Measurements from ENCODE around the gene PPME1.
"Not testable (repeated sequence)": the region's sequence is repeated elsewhere in the genome, so short reads cannot be mapped to it uniquely, and the experiment has no call there.

The PPME1 gene

DNA sequence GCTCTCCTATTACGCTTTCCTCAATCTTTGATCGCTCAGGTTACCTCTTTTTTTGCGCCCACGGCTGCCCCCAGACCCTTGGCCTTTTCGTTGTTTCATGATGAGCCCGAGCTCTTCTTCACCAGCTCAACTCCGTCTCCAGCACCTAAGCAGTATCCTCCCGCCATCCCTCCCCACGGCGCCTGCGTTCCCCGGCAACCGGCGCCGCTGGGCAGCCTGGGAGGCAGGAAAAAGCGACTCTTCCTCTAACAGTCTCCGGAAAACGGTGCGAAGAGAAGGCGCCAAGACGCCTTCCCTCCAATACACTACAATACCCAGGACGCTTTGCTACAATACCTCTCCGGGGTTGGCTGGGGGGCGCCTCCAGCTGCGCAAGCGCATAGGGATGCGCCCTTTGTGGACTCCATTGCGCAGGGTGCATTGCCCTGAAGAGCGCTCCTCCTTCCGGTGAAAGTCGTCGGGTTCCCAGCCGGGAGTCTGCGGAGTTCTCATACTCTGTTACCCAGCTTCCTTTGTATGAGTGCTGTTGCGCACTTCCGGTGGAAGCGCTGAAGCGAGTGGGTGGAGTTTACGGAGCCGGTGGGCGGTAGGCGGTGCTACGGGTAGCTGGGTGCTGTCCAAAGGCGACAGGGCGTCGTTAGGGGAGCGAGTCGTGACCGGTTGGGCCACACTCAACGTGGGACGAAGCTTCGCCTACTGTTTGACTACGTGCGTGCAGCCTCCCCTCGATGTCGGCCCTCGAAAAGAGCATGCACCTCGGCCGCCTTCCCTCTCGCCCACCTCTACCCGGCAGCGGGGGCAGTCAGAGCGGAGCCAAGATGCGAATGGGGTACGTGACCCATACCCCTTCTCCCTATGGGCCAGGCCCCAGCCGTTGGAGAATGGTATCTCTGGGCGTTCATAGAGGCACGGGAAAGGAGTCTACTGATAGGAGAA is at the start of gene PPME1, which contains the start of gene C2CD3:
Gene PPME1 (plus strand): TSS at position 596 of the 936 bp plus-strand sequence. CDS start 133 bp downstream, at position 729.
Gene C2CD3 (minus strand): TSS at position 309 of the 936 bp plus-strand sequence. CDS start 210 bp downstream, at position 99.
- peak; percentile 96 for DNase-seq

DNA sequence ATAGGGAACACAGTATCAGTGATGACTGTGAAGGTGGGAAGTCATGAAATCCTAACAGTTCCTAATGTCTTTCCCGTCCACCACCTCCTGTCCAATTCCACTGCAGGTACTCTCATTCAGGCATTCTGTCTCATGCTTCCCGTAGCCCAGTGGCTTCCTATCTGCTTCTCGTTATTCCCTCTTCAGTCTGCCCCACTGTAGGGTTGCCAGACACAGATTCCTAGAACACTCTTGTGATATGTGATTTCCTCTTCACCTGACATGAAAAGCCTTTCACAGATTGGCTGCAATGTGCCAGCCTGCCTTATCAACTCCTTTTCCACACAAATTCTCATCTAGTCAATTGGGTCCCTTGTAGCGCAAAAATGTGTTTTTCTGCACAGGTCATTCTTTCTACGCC is 49.3 kb upstream of the PPME1 start:
- DNase-seq, result no peak

DNA sequence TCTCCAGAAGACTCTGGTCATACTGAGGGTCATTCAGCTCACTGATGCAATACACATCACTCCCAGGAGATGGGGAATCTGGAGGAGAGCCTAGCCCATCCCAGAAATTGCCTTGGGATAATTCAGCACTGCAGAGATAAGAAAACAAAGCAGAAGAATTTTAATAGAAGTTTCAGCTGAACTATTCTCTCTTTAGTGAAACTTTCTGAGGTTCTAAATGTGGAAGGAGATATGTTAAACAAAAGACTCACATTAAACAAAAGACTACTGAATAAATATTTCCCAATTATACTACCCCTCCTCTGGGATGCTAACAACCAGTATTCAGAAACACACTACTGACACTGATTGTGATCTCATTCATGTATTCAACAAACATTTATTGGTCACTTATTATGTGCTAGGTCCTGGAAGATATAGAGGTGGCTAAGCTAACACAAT is 48.1 kb upstream of the PPME1 start:
- DNase-seq, result no peak

- not testable (repeated sequence) for DNase-seq
These were observed 42.0 kb upstream of the PPME1 start for GRCh38 chr11:74129121-74129520.

GRCh38 chr11:74132833-74133232 is 38.3 kb upstream of the PPME1 start:
- no peak for DNase-seq

GRCh38 chr11:74133436-74133835 is 37.7 kb upstream of the PPME1 start:
- DNase-seq, result no peak

- no peak for DNase-seq
These were observed 36.4 kb upstream of the PPME1 start for GRCh38 chr11:74134661-74135060.

DNA sequence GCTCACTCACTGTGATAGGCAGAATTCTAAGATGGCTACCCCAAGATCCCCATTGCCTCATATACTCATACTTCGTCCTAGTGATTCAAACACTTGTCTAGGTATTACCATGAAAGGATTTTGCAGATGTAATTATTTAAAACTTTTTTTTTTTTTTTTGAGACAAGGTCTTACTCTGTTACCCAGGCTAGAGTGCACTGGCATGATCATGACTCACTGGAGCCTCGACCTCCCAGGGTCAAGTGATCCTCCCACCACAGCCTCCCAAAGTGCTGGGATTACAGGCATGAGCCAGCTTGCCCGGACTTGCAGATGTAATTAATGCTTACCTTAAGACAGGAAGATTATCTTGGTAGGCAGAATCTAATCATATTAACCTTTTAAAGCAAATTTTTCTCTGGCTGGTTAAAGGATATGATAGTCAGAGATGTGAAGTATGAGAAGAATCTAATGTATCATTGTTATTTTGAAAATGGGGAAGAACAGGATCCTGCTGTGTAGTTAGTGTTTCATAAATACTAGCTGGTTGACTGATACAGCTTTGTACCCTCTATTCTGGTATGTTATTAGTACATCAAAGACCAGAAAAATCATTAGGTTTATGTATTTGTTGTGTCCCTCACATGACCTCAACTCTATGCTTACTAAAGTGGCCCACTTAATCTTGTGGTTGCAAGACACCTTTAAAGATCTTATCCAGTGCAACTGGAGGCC is 35.8 kb upstream of the PPME1 start:
- DNase-seq, result no peak

- DNase-seq, result no peak
These were observed 33.1 kb upstream of the PPME1 start for GRCh38 chr11:74138021-74138420.

DNA sequence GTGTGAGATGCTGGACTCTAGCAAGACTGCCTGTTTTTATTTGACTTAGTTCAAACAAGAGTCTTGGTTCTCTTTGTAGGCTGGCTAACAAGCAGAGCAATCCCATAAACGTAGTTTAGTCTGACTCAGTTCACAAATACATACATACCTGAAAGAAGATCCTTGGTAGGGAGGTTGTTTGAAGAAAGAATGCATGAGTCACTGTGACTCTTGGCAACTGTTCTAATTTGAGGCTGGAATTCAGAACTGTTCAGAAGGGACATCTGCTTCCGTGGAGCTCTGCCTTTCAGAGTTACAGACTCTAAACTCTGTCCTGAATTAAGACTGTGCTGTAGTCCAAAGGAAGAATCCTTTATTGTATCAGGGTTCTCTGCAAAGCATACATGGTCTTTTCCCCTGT is 32.5 kb upstream of the PPME1 start:
- DNase-seq, result no peak

DNA sequence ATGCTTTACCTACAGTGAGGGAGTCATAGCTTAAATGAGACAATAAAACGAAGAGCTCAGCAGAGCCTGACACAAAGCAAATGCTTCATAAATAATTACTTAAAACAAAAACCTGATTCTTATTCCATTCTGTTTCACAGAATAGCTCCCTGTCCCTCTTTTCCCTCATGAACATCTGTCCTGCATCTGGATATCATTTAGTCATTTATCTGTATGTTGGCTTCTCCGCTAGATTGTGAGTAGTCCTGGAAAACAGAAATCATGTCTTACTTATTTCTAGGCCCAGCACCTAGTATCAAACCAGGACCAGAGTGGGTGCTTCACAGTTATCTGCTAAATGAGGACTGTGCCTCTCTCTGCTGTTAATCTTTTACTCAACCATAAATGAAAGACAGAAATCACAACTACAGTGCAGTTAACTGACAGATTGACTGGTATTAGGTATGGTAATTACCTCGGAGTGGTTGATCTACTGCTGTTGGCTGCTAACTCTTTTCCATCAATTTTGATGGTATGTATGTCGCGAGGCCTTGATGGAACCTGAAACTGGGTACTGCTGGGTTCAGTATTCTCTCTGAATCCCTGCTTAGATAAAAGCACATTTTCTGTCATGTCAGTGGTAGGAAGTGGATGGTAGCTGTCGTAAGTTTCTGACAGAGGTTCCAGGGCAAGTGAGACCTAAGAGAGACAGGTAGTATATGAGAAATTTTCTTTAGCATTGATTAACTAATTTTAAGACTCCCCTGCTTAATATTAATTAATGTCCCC is 31.8 kb upstream of the PPME1 start:
- no peak for DNase-seq

- not testable (repeated sequence) for DNase-seq
These were observed 31.1 kb upstream of the PPME1 start for GRCh38 chr11:74139919-74140431.

DNA sequence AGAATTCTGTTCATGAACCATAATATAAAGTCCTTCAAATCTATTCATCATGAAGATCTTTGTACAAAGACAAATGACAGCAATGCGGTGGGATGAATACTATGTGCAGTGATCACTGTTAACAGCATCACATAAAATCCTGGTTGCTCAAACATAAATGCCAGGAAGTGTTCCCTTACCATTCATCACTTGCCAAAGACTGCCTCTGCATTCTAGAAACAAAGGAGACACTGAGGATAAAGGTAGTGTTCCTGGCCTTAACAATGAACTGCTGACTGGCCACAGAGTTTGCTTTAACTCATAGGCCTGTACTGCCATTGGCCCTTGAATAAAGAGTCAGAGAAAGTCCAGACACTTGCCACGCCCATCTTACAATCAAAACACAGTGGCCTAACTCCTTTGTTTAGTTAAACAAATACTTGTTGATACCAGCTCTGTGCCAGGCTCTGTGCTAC is 29.8 kb upstream of the PPME1 start:
- no peak for DNase-seq

DNA sequence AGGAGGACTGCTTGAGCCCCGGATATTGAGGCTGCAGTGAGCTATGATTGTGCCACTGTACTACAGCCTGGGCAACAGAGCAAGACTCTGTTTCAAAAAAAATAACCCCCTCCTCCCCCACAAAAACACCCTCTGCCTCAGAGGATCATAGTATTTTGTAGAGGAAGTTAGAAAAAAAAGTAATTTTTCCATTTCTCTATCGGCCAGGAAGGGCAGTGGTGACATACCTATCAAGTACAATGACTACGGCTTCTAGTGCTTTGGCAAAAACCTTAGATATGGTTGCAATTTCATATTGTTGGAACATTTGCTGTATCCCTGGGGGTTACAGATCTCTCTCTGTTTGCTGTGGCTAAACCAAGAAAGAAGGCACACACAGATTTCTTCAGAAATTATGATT is 29.2 kb upstream of the PPME1 start:
- no peak for DNase-seq

DNA sequence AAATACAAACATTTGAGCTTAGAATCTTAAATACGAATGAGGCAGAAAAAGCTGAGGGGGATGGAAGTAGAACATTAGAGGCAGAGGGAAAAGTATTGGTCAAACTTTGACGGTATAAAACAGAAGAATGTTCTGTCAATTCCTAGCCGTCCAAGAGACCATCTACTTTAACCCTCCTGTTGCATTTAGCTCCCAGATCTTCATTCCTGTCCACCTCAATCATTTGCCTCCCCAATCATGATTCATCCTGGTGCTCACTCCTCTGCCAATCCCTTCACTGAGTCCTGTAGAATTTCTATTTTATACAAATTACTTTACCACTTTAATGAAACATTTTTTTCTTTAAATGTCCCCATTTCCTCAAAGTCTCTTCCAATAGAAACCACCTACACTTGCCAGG is 28.5 kb upstream of the PPME1 start:
- no peak for DNase-seq

DNA sequence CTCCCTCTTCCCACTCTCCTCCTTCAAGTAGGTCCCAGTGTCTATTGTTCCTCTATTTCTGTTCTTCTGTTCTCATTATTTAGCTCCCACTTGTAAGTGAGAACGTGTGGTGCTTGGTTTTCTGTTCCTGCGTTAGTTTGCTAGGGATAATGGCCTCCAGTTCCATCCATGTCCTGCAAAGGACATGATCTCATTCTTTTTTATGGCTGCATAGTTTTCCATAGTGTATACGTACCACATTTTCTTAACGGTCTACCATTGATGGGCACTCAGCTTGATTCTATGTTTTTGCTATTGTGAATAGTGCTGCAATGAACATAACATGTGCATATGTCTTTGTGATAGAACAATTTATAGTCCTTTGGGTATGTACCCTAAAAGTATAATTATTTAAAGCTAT is 26.5 kb upstream of the PPME1 start:
- no peak for DNase-seq

DNA sequence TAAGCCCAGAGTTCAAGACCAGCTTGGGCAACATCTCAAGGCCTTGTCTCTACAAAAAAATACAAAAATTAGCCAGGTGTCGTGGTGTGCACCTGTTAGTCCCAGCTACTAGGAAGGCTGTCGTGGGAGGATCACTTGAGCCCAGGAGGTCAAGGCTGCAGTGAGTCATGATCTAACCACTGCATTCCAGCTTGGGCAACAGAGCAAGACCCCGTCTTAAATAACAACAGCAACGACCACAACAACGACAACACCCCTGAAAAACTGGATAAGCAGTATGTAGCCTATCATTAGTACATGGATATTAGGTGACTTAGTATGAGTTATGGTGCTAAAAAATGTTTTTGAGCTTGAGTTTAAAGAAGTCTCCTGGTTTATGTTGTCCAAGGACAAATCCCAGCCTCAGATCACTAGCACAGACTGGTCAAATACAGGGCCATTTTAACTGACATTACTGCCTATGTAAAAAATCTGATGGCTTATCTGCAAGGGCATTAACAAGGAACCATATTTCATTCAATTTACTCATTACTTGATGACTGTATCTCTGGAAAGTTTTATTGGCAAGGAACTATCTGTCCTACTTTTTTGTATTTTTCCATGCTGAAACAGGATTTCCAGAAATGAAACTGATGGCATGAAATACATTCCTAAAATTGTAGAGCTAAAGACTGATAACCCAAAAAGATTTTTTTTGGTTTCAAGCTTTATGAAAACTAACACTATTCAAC is 23.7 kb upstream of the PPME1 start:
- no peak for DNase-seq

GRCh38 chr11:74153224-74153623 is 17.9 kb upstream of the PPME1 start:
- DNase-seq, result no peak

GRCh38 chr11:74154620-74155281 is 16.3 kb upstream of the PPME1 start:
- DNase-seq, result no peak

DNA sequence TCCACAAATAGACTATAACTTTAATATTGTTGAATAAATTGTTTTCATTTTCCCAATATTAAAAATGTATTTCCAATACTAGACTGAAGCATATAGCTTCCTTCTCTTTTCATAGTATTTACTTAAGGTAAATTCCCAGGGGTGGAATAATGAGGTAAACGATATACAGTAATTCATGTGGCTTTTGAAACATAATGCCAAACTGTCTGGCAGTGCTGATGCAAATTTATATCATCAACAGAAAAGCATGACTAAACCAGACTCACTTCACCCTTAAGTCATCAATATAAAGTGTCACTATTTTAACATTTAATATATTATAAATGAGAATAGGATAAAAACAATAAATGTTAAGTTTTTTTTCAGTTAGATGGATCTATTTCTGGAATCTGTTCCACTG is 13.9 kb upstream of the PPME1 start:
- DNase-seq, result no peak

- DNase-seq, result no peak
These were observed 11.4 kb upstream of the PPME1 start for GRCh38 chr11:74159642-74160041.
